CD14-positive monocyte (primary cell): ENCODE results near the gene IGF2BP1. TPM values are rescaled to one million over a fixed set of nuclear protein-coding genes. Genes with fewer than 3 reads are reported as not detected.

ENCODE experiments used
- DNase-seq, 3 donors: peaks; one replicate each; pipeline ENCODE4 v3.0.0-alpha.2; 2011 to 2022
- H2AFZ ChIP-seq: 2 replicates; pipeline ENCODE4 v1.6.0; 2012; ENCODE audit warnings: mild to moderate bottlenecking, low read depth, low read length, inconsistent platforms; ENCODE audit not compliant: insufficient read depth, poor library complexity, severe bottlenecking
- H3K27ac ChIP-seq, 2 donors: 1 replicate in 1 of 2; 2 replicates in 1 of 2; pipeline ENCODE4 v1.5.1; 2012 to 2013; ENCODE audit warnings: low read length in 2 of 2, control low read depth in 1 of 2, inconsistent platforms in 1 of 2, low read depth in 1 of 2, mild to moderate bottlenecking in 1 of 2
- H3K27me3 ChIP-seq, 2 donors: one replicate each; pipeline versions ENCODE4 v1.6.0 to v1.6.1; 2011 to 2013; ENCODE audit warnings: low read length in 2 of 2; ENCODE audit not compliant: control insufficient read depth in 2 of 2, insufficient read depth in 2 of 2
- H3K36me3 ChIP-seq, 2 donors: replicated peaks in 1 of 2; 1 replicate in 1 of 2; 2 replicates in 1 of 2; pipeline versions ENCODE4 v1.5.1 to v1.6.1; 2012 to 2013; ENCODE audit warnings: low read length in 2 of 2, control low read depth in 1 of 2, inconsistent platforms in 1 of 2, mild to moderate bottlenecking in 1 of 2; ENCODE audit not compliant: insufficient read depth in 2 of 2, control insufficient read depth in 1 of 2
- H3K4me1 ChIP-seq, 2 donors: 1 replicate in 1 of 2; 2 replicates in 1 of 2; pipeline versions ENCODE4 v1.5.1 to v1.6.1; 2012 to 2013; ENCODE audit warnings: low read length in 2 of 2, control low read depth in 1 of 2, inconsistent platforms in 1 of 2, mild to moderate bottlenecking in 1 of 2, moderate library complexity in 1 of 2; ENCODE audit not compliant: insufficient read depth in 2 of 2, control insufficient read depth in 1 of 2
- H3K4me2 ChIP-seq: replicated peaks from 2 replicates; pipeline ENCODE3; 2012; ENCODE audit warnings: low read length, moderate library complexity, mild to moderate bottlenecking; ENCODE audit not compliant: poor library complexity, severe bottlenecking; ENCODE audit errors: extremely low read depth
- H3K4me3 ChIP-seq, 3 experiments: fragments of 200-600 bp in 1 of 3; sonication (generic) in 1 of 3; replicated peaks in 1 of 3; 1 replicate in 2 of 3; 2 replicates in 1 of 3; pipeline ENCODE4 v1.5.1; 2011 to 2013; ENCODE audit warnings: low read length in 3 of 3, mild to moderate bottlenecking in 3 of 3, control low read depth in 2 of 3, low read depth in 2 of 3, inconsistent platforms in 1 of 3, moderate library complexity in 1 of 3
- H3K79me2 ChIP-seq: 2 replicates; pipeline ENCODE4 v1.6.0; 2012; ENCODE audit warnings: mild to moderate bottlenecking, control low read depth, inconsistent platforms, low read length, moderate library complexity; ENCODE audit not compliant: insufficient read depth
- H3K9ac ChIP-seq: 2 replicates; pipeline ENCODE4 v1.6.0; 2017; ENCODE audit warnings: low read length, mild to moderate bottlenecking; ENCODE audit not compliant: insufficient read depth, poor library complexity, severe bottlenecking
- H3K9me3 ChIP-seq, 2 donors: replicated peaks in 1 of 2; 1 replicate in 1 of 2; 2 replicates in 1 of 2; pipeline versions ENCODE4 v1.5.1 to v1.6.1; 2012 to 2013; ENCODE audit warnings: low read length in 2 of 2, control low read depth in 1 of 2; ENCODE audit not compliant: control insufficient read depth in 1 of 2, insufficient read depth in 1 of 2
- H4K20me1 ChIP-seq: 2 replicates; pipeline ENCODE4 v1.6.0; 2012; ENCODE audit warnings: mild to moderate bottlenecking, low read length, control low read depth, moderate library complexity; ENCODE audit not compliant: insufficient read depth
- H3K27ac Mint-ChIP-seq, 7 donors: one replicate each; pipeline ENCODE4 v1.8.0; 2020; ENCODE audit warnings: mild to moderate bottlenecking in 7 of 7, mixed read lengths in 7 of 7, moderate library complexity in 6 of 7, inconsistent platforms in 2 of 7
- H3K27me3 Mint-ChIP-seq, 3 donors: one replicate each; pipeline ENCODE4 v1.8.0; 2021 to 2022; ENCODE audit warnings: low read depth in 3 of 3, mild to moderate bottlenecking in 3 of 3, mixed read lengths in 3 of 3, moderate library complexity in 3 of 3, inconsistent platforms in 1 of 3
- H3K36me3 Mint-ChIP-seq, 2 donors: one replicate each; pipeline ENCODE4 v1.8.0; 2020; ENCODE audit warnings: mixed read lengths in 2 of 2, inconsistent platforms in 1 of 2, mild to moderate bottlenecking in 1 of 2
- H3K4me1 Mint-ChIP-seq: one replicate; pipeline ENCODE4 v1.8.0; 2020; ENCODE audit warnings: mild to moderate bottlenecking, mixed read lengths
- H3K4me3 Mint-ChIP-seq, 2 donors: one replicate each; pipeline ENCODE4 v1.8.0; 2020; ENCODE audit warnings: mild to moderate bottlenecking in 2 of 2, mixed read lengths in 2 of 2, moderate library complexity in 1 of 2
- H3K9me3 Mint-ChIP-seq, 7 donors: one replicate each; pipeline ENCODE4 v1.8.0; 2020 to 2022; ENCODE audit warnings: mixed read lengths in 7 of 7, mild to moderate bottlenecking in 6 of 7, moderate library complexity in 6 of 7, inconsistent platforms in 2 of 7
- WGBS: methylation state at CpG from one replicate; pipeline ENCODE4 v1.1.5; 2013; ENCODE audit warnings: missing lambda C conversion rate; ENCODE audit not compliant: insufficient coverage; 5-methylcytosine and 5-hydroxymethylcytosine counted together
- intact Hi-C, 2 donors: fragments of 100-400 bp; cut with micrococcal nuclease; formaldehyde crosslinking; loops; one replicate each; pipeline versions ENCODE4 v1.15.0 to v1.15.1; 2023
- polyA plus RNA-seq, 3 donors: library from polyadenylated mRNA; depleted of rRNA in 1 of 3; unstranded in 2 of 3; stranded (reverse) in 1 of 3; fragments of 300-500 nt in 2 of 3; fragments of >200 nt in 1 of 3; fragmentation: Illumina TruSeq in 2 of 3; gene quantifications; 1 replicate in 2 of 3; 2 replicates in 1 of 3; pipeline ENCODE4 v1.2.3, GENCODE V29; 2012 to 2021
- TF ChIP-seq, protein P1 (sequence below): fragments of 200-600 bp; IDR thresholded peaks from one replicate; pipeline ENCODE4 v1.8.0; 2022; ENCODE audit warnings: antibody characterized with exemption, mild to moderate bottlenecking

The IGF2BP1 gene
- polyA plus RNA-seq, 3 donors, result not detected

DNA sequence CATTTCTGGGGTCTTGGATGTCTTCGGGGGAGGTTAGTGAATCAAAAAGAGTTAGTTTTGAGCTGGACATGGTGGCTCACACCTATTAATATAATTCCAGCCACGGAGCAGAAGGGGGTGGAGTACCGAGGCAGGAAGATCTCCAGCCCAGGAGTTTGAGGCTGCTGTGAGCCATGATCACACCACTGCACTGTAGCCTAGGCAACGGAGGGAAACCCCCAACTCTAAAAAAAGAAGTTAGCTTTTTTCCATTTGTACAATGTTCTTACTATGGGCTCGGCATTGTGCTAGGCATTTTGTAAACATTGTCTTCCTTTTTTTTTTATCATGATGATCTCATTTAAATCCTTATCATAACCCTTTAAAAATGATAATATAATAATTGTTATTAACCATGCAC, 44.3 kb upstream of the IGF2BP1 start:
- H3K36me3 ChIP-seq, result no peaks in the 10 kb centered on the region
- H3K79me2 ChIP-seq, result no peaks in the 10 kb centered on the region
- H2AFZ ChIP-seq, result peak overlapping the region; percentile 13
- Mint-ChIP-seq H3K4me1 (no peaks in the 10 kb centered on the region), H3K36me3 (no peaks in the 10 kb centered on the region), H3K27me3 (peaks cover 16 to 44% (median 24%) of the 10 kb centered on the region in 3 donors), H3K4me3 (no peak overlapping the region), H3K9me3 (peaks cover 0 to 1% (median 0%) of the 10 kb centered on the region in 7 donors), H3K27ac (no peak overlapping the region)
- H3K4me2 ChIP-seq, result no peak overlapping the region
- H3K4me1 ChIP-seq, result no peaks in the 10 kb centered on the region
- H3K27me3 ChIP-seq, result peaks cover 4 to 8% of the 10 kb centered on the region in 2 donors
- peak in 1 of 3 donors; percentile 10 for DNase-seq
- H3K9ac ChIP-seq, result no peak overlapping the region
- no CpG with 5 or more reads among the region's 5 CpGs for WGBS
- TF ChIP-seq, protein P1, sequence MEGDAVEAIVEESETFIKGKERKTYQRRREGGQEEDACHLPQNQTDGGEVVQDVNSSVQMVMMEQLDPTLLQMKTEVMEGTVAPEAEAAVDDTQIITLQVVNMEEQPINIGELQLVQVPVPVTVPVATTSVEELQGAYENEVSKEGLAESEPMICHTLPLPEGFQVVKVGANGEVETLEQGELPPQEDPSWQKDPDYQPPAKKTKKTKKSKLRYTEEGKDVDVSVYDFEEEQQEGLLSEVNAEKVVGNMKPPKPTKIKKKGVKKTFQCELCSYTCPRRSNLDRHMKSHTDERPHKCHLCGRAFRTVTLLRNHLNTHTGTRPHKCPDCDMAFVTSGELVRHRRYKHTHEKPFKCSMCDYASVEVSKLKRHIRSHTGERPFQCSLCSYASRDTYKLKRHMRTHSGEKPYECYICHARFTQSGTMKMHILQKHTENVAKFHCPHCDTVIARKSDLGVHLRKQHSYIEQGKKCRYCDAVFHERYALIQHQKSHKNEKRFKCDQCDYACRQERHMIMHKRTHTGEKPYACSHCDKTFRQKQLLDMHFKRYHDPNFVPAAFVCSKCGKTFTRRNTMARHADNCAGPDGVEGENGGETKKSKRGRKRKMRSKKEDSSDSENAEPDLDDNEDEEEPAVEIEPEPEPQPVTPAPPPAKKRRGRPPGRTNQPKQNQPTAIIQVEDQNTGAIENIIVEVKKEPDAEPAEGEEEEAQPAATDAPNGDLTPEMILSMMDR, result no peak
- no peak overlapping the region for H3K27ac ChIP-seq
- no peak overlapping the region for H3K4me3 ChIP-seq
- intact Hi-C loops, result no loop called here
- no peaks in the 10 kb centered on the region for H4K20me1 ChIP-seq
- H3K9me3 ChIP-seq, result no peaks in the 10 kb centered on the region

DNA sequence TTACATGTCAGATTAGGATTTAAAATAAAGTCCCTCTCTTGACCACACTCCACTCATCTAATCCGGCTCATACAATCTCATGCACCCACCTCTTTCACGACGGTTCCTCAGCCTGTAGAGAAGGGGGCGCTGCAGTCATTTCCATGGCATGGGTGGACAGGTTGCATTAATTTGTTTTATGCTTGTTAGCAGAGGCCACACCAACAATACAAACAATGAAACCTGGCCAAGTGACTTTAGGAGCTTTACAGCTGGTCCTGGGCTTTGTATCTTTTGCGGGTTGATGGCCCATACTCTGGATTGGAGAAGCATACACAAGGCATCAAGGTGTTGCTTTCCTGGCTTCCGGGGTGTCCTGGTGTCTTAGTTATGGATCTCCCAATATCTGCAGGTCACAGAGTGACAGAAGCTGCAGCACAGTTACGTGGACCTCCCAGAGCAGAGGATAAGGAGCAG, 42.9 kb upstream of the IGF2BP1 start:
- Mint-ChIP-seq H3K9me3 (peaks cover 0 to 1% (median 0%) of the 10 kb centered on the region in 7 donors), H3K27me3 (peaks cover 18 to 50% (median 27%) of the 10 kb centered on the region in 3 donors), H3K4me3 (no peak overlapping the region), H3K36me3 (no peaks in the 10 kb centered on the region), H3K27ac (peak overlapping the region in 1 of 7 donors; percentile 54), H3K4me1 (no peaks in the 10 kb centered on the region)
- Histone ChIP-seq H4K20me1 (no peaks in the 10 kb centered on the region), H3K27ac (no peak overlapping the region), H3K4me2 (no peak overlapping the region), H3K4me1 (no peaks in the 10 kb centered on the region), H3K9me3 (no peaks in the 10 kb centered on the region), H3K27me3 (peaks cover 4 to 9% of the 10 kb centered on the region in 2 donors), H3K36me3 (no peaks in the 10 kb centered on the region), H2AFZ (no peak overlapping the region), H3K79me2 (no peaks in the 10 kb centered on the region), H3K4me3 (no peak overlapping the region), H3K9ac (no peak overlapping the region)
- 20% methylated on average over 1 of the region's 7 CpGs for whole genome bisulfite sequencing
- intact Hi-C loops, result no loop called here
- DNase-seq, result no peak
- TF ChIP-seq, protein P1, result no peak
